D721Med (cell line): ENCODE results near the gene TRIM46.
A peak's percentile ranks its signal among the peaks of the same experiment; 100 is the strongest.

Experiments
- DNase-seq: peaks from one replicate; pipeline ENCODE4 v3.0.0; 2011; ENCODE audit warnings: low spot score; ENCODE audit not compliant: insufficient read length
- FAIRE-seq: peaks from 2 replicates; lab custom pipeline; 2011; peaks lifted over from hg19 to GRCh38; lab: Jason Lieb, UNC
- CTCF ChIP-seq: IDR thresholded peaks from 2 replicates; pipeline ENCODE4 v1.5.1; 2012; ENCODE audit warnings: mild to moderate bottlenecking, control low read depth; ENCODE audit not compliant: insufficient read depth; ENCODE audit errors: missing control alignments

TRIM46 gene

GRCh38 chr1:155170806-155171205, 2.8 kb upstream of the TRIM46 start:
- no peak for TF ChIP-seq CTCF
- DNase-seq (no peak), FAIRE-seq (no peak)

GRCh38 chr1:155171836-155172731, 1.6 kb upstream of the TRIM46 start:
- FAIRE-seq: peak; percentile 44
- no peak for TF ChIP-seq CTCF
- no peak for DNase-seq

GRCh38 chr1:155172732-155173477, 744 bp upstream of the TRIM46 start, which contains the start of gene KRTCAP2:
Gene KRTCAP2, minus strand, starts transcription at chr1:155173304. Its CDS starts 80 bp downstream, at chr1:155173224.
- FAIRE-seq: peak; percentile 61
- TF ChIP-seq CTCF: peak; percentile 99

GRCh38 chr1:155174324-155175280, 953 bp downstream of the TRIM46 start:
- FAIRE-seq: no peak
- peak; percentile 71 for DNase-seq
- TF ChIP-seq CTCF: no peak

More at GRCh38 chr1:155172732-155173477, 744 bp upstream of the TRIM46 start, which contains the start of gene KRTCAP2:
- peak; percentile 100 for DNase-seq

- no peak for FAIRE-seq
These were observed 1.8 kb downstream of the TRIM46 start for GRCh38 chr1:155175281-155175926.

More at GRCh38 chr1:155175281-155175926, 1.8 kb downstream of the TRIM46 start:
- no peak for TF ChIP-seq CTCF
- peak; percentile 21 for DNase-seq
